Measurements from ENCODE around the gene POLRMT.
"Not testable (repeated sequence)": the region's sequence is repeated elsewhere in the genome, so short reads cannot be mapped to it uniquely, and the experiment has no call there.

POLRMT gene

GRCh38 chr19:590750-591098, 42.6 kb downstream of the POLRMT start:
- DNase-seq: no peak

DNA sequence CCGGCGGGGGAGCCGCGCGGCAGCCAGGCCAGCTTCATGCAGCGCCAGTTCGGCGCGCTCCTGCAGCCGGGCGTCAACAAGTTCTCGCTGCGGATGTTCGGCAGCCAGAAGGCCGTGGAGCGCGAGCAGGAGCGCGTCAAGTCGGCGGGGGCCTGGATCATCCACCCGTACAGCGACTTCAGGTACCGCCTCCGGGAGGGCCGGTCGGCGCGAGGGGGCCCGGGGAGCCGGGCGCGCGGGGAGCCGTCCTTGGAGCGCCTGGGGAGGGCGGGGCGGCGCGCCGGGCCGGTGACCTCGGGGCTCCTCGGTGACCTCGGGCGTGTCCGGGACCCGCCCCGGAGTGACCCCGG, 43.0 kb downstream of the POLRMT start:
- no peak for DNase-seq

- DNase-seq: no peak
Observed at GRCh38 chr19:589693-590395, 43.5 kb downstream of the POLRMT start, which contains the start of gene HCN2. Gene HCN2, plus strand, starts transcription at chr19:589881. Its CDS starts 65 bp downstream, at chr19:589946.

DNA sequence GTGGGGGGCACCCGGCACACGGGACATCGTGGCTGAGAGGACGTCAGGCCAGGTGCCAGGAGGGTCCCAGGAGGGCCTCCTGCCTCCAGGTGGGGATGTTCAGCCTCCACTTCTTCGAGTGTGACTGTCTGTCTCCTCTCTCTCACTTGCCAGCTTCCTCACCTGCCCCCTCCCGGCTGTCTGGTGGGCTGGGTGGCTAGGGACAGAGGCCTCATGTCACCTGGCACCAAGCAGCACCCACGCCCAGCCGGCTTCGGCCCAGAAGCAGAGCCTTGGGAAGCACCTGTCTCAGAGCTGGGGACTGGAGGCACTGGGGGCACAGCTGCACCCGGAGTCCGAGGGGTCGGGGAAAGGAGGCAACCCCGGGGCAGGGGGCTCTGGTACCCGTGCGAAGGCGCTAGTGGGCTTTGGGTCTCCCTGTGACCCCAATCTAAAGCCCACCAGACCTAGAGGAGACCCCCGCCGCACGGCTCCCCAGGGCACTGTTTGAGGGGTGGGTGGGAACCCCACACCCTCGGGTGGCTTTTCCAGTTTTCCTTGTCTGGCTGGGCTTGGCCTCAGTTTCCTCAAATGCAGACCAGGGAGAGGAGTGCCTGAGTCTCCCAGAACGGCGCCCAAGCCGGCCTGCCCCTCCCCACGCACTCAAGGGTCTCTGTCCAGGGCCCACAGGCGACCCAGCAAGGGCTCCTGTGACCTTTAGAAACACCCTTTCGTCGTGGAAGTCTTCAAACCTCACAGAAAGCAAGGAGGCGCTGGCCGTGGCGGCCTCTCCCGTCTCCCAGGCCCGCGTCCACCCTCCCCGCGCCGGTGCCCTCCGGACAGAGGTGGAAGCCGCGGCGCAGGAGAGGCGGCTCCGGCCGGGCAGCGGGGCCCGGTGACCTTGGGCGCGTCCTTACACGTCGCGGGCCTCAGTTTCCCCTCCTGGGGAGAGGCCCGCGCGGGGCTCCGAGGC, 44.3 kb downstream of the POLRMT start:
- DNase-seq: peak; percentile 57

- DNase-seq: peak; percentile 83
Observed at GRCh38 chr19:588093-588740, 45.1 kb downstream of the POLRMT start.

- DNase-seq: no peak
Observed at GRCh38 chr19:585551-586110, 47.7 kb downstream of the POLRMT start.

DNA sequence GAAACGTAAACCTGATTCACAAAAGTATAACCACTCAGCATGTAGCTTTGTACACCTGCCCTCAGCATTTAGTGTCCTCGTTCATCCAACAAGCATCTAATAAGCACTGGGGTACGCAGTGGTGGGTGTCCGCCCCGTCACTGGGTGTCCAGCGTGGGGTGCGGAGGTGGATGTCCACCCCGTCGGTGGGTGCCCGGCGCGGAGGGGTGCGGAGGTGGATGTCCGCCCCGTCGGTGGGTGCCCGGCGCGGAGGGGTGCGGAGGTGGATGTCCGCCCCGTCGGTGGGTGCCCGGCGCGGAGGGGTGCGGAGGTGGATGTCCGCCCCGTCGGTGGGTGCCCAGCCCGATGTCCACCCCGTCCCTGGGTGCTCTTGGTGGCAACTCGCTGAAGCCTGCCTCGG, 48.2 kb downstream of the POLRMT start:
- DNase-seq: not testable (repeated sequence)

DNA sequence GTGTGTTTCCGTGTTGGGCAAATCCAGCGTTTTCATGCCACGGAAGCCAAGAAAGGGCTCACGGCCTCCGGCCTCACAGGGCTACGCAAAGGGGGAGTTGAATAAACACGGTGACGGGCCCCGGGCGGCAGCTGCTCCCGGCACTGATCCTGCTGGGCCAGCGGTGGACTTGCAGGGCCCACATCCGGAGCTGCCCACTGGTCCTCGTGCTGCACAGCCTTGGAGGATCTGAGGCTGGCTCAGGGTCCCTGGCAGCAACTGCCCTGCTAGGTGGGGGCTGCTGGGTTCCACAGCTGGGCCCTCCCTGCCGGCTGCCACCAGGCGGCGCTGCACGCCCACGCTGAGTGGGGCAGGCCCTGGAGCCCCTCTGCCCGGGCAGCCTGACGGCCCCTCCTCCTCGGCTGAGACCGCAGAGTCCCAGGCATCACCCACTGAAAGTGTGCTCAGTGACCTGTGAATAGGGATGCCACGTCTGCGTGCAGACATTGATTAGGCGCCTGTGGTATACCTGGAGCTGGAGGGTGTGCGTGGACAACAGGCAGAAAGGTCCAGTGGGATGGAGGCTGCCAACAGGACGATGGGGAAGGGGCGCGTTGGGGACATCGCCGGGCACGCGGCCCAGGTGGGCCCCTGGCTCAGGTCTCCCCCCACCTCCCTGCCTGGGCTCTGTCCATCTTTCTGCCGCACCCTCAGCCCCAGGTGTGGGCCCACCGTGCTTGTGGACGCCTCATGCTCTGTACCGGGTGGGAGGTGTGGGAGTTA, 48.9 kb downstream of the POLRMT start:
- no peak for DNase-seq

- DNase-seq: no peak
Observed at GRCh38 chr19:583968-584239, 49.4 kb downstream of the POLRMT start.

DNA sequence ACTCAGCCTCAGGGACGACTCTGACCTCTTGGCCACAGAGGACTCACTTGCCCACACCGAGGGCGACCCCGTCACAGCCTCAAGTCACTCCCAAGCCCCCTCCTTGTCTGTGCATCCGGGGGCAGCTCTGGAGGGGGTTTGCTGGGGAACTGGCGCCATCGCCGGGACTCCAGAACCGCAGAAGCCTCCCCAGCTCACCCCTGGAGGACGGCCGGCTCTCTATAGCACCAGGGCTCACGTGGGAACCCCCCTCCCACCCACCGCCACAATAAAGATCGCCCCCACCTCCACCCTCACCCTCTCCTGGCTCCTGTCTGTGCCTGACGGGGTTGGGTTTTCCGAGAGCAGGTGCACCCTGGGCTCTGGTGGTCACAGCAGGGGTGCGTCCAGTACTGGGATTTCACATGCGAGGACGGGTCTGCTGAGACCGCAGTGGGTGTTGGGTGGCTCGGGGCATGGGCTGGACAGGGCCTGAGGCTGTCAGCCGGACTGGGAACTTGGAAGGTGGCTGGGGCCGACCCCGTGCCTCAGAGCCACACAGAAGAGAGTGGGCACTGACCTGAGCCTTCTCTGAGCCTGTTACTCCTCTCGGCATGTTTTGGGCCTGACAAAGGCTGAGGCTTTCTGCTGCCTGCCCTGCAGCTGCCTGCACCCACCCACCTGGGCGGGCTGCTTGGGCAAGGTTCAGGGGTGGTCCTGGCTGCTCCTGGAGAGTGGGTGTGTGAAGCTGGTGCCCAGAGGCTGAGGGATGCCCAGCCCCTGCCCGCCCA, 50.0 kb downstream of the POLRMT start:
- DNase-seq: no peak

DNA sequence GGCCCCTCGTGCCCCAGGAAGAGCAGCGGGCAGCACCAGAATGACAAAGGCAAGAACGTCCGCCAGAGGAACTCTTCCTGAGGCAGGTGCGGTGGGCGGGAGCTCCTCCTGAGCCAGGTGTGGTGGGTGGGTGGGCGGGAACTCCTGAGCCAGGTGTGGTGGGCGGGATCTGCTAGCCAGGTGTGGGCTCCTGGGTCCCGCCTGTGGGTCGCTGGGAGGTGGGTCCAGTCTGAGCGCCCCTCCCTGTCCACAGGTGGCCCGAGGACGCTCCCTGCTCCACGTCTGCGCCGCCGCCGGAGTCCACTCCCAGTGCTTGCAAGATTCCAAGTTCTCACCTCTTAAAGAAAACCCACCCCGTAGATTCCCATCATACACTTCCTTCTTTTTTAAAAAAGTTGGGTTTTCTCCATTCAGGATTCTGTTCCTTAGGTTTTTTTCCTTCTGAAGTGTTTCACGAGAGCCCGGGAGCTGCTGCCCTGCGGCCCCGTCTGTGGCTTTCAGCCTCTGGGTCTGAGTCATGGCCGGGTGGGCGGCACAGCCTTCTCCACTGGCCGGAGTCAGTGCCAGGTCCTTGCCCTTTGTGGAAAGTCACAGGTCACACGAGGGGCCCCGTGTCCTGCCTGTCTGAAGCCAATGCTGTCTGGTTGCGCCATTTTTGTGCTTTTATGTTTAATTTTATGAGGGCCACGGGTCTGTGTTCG, 50.7 kb downstream of the POLRMT start:
- DNase-seq: no peak

- DNase-seq: no peak
Observed at GRCh38 chr19:581399-582111, 51.8 kb downstream of the POLRMT start.

- DNase-seq: no peak
Observed at GRCh38 chr19:580274-580835, 53.0 kb downstream of the POLRMT start.

GRCh38 chr19:579842-580155, 53.5 kb downstream of the POLRMT start:
- no peak for DNase-seq

DNA sequence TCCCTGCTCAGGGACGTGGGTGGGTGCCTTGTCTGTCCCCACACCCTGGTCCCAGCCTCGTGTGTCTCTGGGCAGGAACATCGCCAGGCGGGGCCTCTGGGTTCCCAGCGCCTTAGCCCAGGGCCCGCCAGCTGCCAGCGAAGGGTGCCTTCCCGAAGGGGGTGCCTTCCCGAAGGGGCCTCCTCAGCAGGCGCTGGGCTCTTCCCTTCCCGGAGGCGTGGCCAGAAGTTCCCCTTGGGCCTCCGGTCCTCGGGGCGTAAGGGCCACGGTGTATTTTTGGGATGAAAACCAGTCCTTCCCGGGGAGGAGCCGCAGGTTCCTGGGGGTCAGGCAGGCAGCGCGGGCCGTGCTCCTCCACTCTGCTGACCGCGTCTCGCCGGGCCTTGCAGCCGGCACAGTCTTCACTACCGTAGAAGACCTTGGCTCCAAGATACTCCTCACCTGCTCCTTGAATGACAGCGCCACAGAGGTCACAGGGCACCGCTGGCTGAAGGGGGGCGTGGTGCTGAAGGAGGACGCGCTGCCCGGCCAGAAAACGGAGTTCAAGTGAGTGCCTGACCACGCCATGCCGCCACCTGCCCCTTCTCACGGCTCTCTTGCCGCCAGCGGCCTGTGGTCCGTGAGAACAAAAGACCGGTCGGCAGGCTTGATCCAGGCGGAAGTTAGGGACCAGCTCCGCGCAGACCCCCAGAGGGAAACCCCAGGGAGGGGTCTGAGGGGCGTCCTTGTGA, 54.1 kb downstream of the POLRMT start:
- DNase-seq: no peak

GRCh38 chr19:577439-578392, 55.6 kb downstream of the POLRMT start:
- DNase-seq: no peak

GRCh38 chr19:576768-577438, 56.4 kb downstream of the POLRMT start:
- no peak for DNase-seq
